NCI-H2227 treated with DMSO at 0.1 percent for 48 hours (cell line): ENCODE results near the gene GPR161.

Experiments used
- DNase-seq: peaks from one replicate; lab custom pipeline; 2025; lab: John Stamatoyannopoulos, UW

GPR161 gene

GRCh38 chr1:168105846-168106245 lies 30.9 kb downstream of the GPR161 start:
- no peak for DNase-seq

- DNase-seq = no peak
These were observed 32.2 kb downstream of the GPR161 start for GRCh38 chr1:168104535-168104934.

GRCh38 chr1:168102487-168102886 lies 34.2 kb downstream of the GPR161 start:
- no peak for DNase-seq

GRCh38 chr1:168101336-168101735 lies 35.4 kb downstream of the GPR161 start:
- no peak for DNase-seq

- no peak for DNase-seq
These were observed 36.3 kb downstream of the GPR161 start for GRCh38 chr1:168100315-168101002.

GRCh38 chr1:168099337-168099801 lies 37.4 kb downstream of the GPR161 start:
- no peak for DNase-seq

- DNase-seq = no peak
These were observed 38.0 kb downstream of the GPR161 start for GRCh38 chr1:168098534-168099320.

- DNase-seq = no peak
These were observed 38.7 kb downstream of the GPR161 start for GRCh38 chr1:168097921-168098528.

GRCh38 chr1:168096296-168097165 lies 40.2 kb downstream of the GPR161 start:
- no peak for DNase-seq

- no peak for DNase-seq
These were observed 41.3 kb downstream of the GPR161 start for GRCh38 chr1:168095476-168095875.

- no peak for DNase-seq
These were observed 43.1 kb downstream of the GPR161 start for GRCh38 chr1:168093616-168094015.

- no peak for DNase-seq
These were observed 44.0 kb downstream of the GPR161 start for GRCh38 chr1:168092566-168093355.

- DNase-seq = no peak
These were observed 44.8 kb downstream of the GPR161 start for GRCh38 chr1:168091720-168092550.

- DNase-seq = no peak
These were observed 45.7 kb downstream of the GPR161 start for GRCh38 chr1:168091063-168091462.

- DNase-seq = no peak
These were observed 46.3 kb downstream of the GPR161 start for GRCh38 chr1:168090395-168090794.

GRCh38 chr1:168089979-168090337 lies 46.8 kb downstream of the GPR161 start:
- DNase-seq = no peak

- DNase-seq = no peak
These were observed 47.3 kb downstream of the GPR161 start for GRCh38 chr1:168089326-168089978.

- DNase-seq = no peak
These were observed 48.0 kb downstream of the GPR161 start for GRCh38 chr1:168088511-168089325.

GRCh38 chr1:168087696-168088095 lies 49.0 kb downstream of the GPR161 start:
- DNase-seq = no peak
